WTC11 (cell line): Measurements from ENCODE around the gene LRP10. TPM values are rescaled to one million over a fixed set of nuclear protein-coding genes. Genes with fewer than 3 reads are reported as not detected.

Experiments used
- ATAC-seq: fragments of 200-7000 bp; cut with Tn5 transposase; 2 replicates; pipeline ENCODE4 v1.10.0; 2021; ENCODE audit warnings: mild to moderate bottlenecking, moderate library complexity
- CTCF ChIA-PET: fragments of 300-600 bp; sonication (Branson Sonifier 250); formaldehyde crosslinking; loops from one replicate; lab custom pipeline; 2021; ENCODE audit warnings: antibody characterized with exemption; lab: Charles Lee
- POLR2A ChIA-PET: fragments of 350-600 bp; sonication (Branson Sonifier 250); formaldehyde crosslinking; loops from one replicate; lab custom pipeline; 2021; ENCODE audit warnings: antibody characterized with exemption; lab: Charles Lee
- DNase-seq: peaks from one replicate; pipeline ENCODE4 v3.0.0; 2021; ENCODE audit warnings: low spot score
- H3K27ac Mint-ChIP-seq: 2 replicates; pipeline ENCODE4 v1.8.0; 2021; ENCODE audit warnings: mixed read lengths
- H3K27me3 Mint-ChIP-seq: 2 replicates; pipeline ENCODE4 v1.8.0; 2021; ENCODE audit warnings: low read depth, mild to moderate bottlenecking, moderate library complexity, mixed read lengths
- H3K36me3 Mint-ChIP-seq: 2 replicates; pipeline ENCODE4 v1.8.0; 2021; ENCODE audit warnings: mixed read lengths
- H3K4me1 Mint-ChIP-seq: 2 replicates; pipeline ENCODE4 v1.8.0; 2022; ENCODE audit warnings: mixed read lengths
- H3K4me3 Mint-ChIP-seq: 2 replicates; pipeline ENCODE4 v1.8.0; 2021; ENCODE audit warnings: mild to moderate bottlenecking, moderate library complexity, mixed read lengths
- H3K9me3 Mint-ChIP-seq: 2 replicates; pipeline ENCODE4 v1.8.0; 2021; ENCODE audit warnings: mixed read lengths
- ATF3 ChIP-seq: sonication (generic); formaldehyde crosslinking; conservative IDR thresholded peaks from 2 replicates; pipeline ENCODE4 v1.8.1; 2022; ENCODE audit warnings: mild to moderate bottlenecking, missing genetic modification reagents
- CBFB ChIP-seq: sonication (generic); formaldehyde crosslinking; IDR thresholded peaks from 2 replicates; pipeline ENCODE4 v1.8.1; 2022; ENCODE audit warnings: mild to moderate bottlenecking, low read depth, missing genetic modification reagents
- E2F1 ChIP-seq: sonication (generic); formaldehyde crosslinking; IDR thresholded peaks from 2 replicates; pipeline ENCODE4 v1.8.0; 2022; ENCODE audit warnings: mild to moderate bottlenecking, missing genetic modification reagents
- E2F4 ChIP-seq: sonication (generic); formaldehyde crosslinking; IDR thresholded peaks from 2 replicates; pipeline ENCODE4 v1.8.1; 2022; ENCODE audit warnings: low read depth, mild to moderate bottlenecking, moderate library complexity, missing genetic modification reagents, borderline replicate concordance
- EMX1 ChIP-seq: fragments of 250-450 bp; sonication (Bioruptor Pico); IDR thresholded peaks from 2 replicates; pipeline ENCODE4 v1.8.0; 2021; ENCODE audit warnings: mild to moderate bottlenecking
- ETV6 ChIP-seq: sonication (generic); formaldehyde crosslinking; IDR thresholded peaks from 2 replicates; pipeline ENCODE4 v1.8.1; 2022; ENCODE audit warnings: mild to moderate bottlenecking, missing genetic modification reagents
- FOXK1 ChIP-seq: sonication (generic); formaldehyde crosslinking; IDR thresholded peaks from 2 replicates; pipeline ENCODE4 v1.8.0; 2022; ENCODE audit warnings: mild to moderate bottlenecking, moderate library complexity, missing genetic modification reagents
- HMGA2 ChIP-seq: fragments of 250-450 bp; sonication (Bioruptor Pico); IDR thresholded peaks from 2 replicates; pipeline ENCODE4 v1.4.0; 2021; ENCODE audit warnings: mild to moderate bottlenecking, moderate library complexity
- NFYB ChIP-seq: sonication (generic); formaldehyde crosslinking; conservative IDR thresholded peaks from 2 replicates; pipeline ENCODE4 v1.8.0; 2022; ENCODE audit warnings: low read depth, missing genetic modification reagents
- SP1 ChIP-seq: sonication (generic); formaldehyde crosslinking; conservative IDR thresholded peaks from 2 replicates; pipeline ENCODE4 v1.8.1; 2022; ENCODE audit warnings: missing genetic modification reagents
- TEAD4 ChIP-seq: sonication (generic); formaldehyde crosslinking; IDR thresholded peaks from 2 replicates; pipeline ENCODE4 v1.8.0; 2022; ENCODE audit warnings: mild to moderate bottlenecking, missing genetic modification reagents
- ZNF263 ChIP-seq: sonication (generic); formaldehyde crosslinking; IDR thresholded peaks from 2 replicates; pipeline ENCODE4 v1.8.1; 2022; ENCODE audit warnings: low read depth, mild to moderate bottlenecking, moderate library complexity, missing genetic modification reagents
- ZNF396 ChIP-seq: fragments of 250-450 bp; sonication (Bioruptor Pico); IDR thresholded peaks from 2 replicates; pipeline ENCODE4 v1.8.0; 2021; ENCODE audit warnings: mild to moderate bottlenecking, moderate library complexity, borderline replicate concordance
- ZNF416 ChIP-seq: fragments of 250-450 bp; sonication (Bioruptor Pico); IDR thresholded peaks from 2 replicates; pipeline ENCODE4 v1.9.0; 2021; ENCODE audit warnings: mild to moderate bottlenecking, inconsistent platforms
- total RNA-seq: library from RNA; stranded (reverse); gene quantifications from 3 replicates; pipeline ENCODE4 v1.2.3, GENCODE V29; 2021
- TF ChIP-seq, protein P1 (sequence below): fragments of 250-450 bp; sonication (Bioruptor Pico); IDR thresholded peaks from 2 replicates; pipeline ENCODE4 v1.8.0; 2021; ENCODE audit warnings: mild to moderate bottlenecking
- TF ChIP-seq, protein P2 (sequence below): sonication (generic); formaldehyde crosslinking; IDR thresholded peaks from 2 replicates; pipeline ENCODE4 v1.8.0; 2023; ENCODE audit warnings: mild to moderate bottlenecking, missing genetic modification reagents
- TF ChIP-seq, protein P3 (sequence below): sonication (generic); formaldehyde crosslinking; IDR thresholded peaks from 2 replicates; pipeline ENCODE4 v1.8.1; 2022; ENCODE audit warnings: low read depth, missing genetic modification reagents, borderline replicate concordance
- TF ChIP-seq, protein P4 (sequence below): sonication (generic); formaldehyde crosslinking; IDR thresholded peaks from 2 replicates; pipeline ENCODE4 v1.8.0; 2022; ENCODE audit warnings: mild to moderate bottlenecking, missing genetic modification reagents
- TF ChIP-seq, protein P5 (sequence below): sonication (generic); formaldehyde crosslinking; IDR thresholded peaks from 2 replicates; pipeline ENCODE4 v1.8.0; 2023; ENCODE audit warnings: missing genetic modification reagents, mild to moderate bottlenecking, borderline replicate concordance

Gene LRP10
- total RNA-seq, 1 experiment from 2014 or later: 24.0 TPM

GRCh38 chr14:22877000-22877501 is 5.5 kb downstream of the LRP10 start:
- POLR2A ChIA-PET: no interaction called here
- ATAC-seq: no peak
- no peak overlapping the region for H3K4me3 Mint-ChIP-seq
- peaks cover 11% of the 10 kb centered on the region for H3K36me3 Mint-ChIP-seq
- no peaks in the 10 kb centered on the region for H3K9me3 Mint-ChIP-seq
- peaks cover 12% of the 10 kb centered on the region for H3K4me1 Mint-ChIP-seq
- no peaks in the 10 kb centered on the region; the same call in 1 of the 2 replicates for H3K27me3 Mint-ChIP-seq
- CTCF ChIA-PET: interaction anchor here (0.8 to 1.3 kb wide), 2 partner anchors 9 to 23 kb away, joined by 3 to 4 read pairs; no protein-coding TSS in a partner anchor
- H3K27ac Mint-ChIP-seq: no peak overlapping the region
- DNase-seq: no peak
- TF ChIP-seq EMX1 (CRISPR knock-in tag) (no peak), E2F4 (no peak), ZNF416 (CRISPR knock-in tag) (no peak), ETV6 (CRISPR knock-in tag) (no peak), TEAD4 (no peak), ATF3 (CRISPR knock-in tag) (no peak), ZNF263 (CRISPR knock-in tag) (no peak), ZNF396 (no peak), HMGA2 (CRISPR knock-in tag) (no peak), SP1 (no peak)
- TF ChIP-seq, protein P1, sequence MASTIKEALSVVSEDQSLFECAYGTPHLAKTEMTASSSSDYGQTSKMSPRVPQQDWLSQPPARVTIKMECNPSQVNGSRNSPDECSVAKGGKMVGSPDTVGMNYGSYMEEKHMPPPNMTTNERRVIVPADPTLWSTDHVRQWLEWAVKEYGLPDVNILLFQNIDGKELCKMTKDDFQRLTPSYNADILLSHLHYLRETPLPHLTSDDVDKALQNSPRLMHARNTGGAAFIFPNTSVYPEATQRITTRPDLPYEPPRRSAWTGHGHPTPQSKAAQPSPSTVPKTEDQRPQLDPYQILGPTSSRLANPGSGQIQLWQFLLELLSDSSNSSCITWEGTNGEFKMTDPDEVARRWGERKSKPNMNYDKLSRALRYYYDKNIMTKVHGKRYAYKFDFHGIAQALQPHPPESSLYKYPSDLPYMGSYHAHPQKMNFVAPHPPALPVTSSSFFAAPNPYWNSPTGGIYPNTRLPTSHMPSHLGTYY: no peak
- TF ChIP-seq, protein P2, sequence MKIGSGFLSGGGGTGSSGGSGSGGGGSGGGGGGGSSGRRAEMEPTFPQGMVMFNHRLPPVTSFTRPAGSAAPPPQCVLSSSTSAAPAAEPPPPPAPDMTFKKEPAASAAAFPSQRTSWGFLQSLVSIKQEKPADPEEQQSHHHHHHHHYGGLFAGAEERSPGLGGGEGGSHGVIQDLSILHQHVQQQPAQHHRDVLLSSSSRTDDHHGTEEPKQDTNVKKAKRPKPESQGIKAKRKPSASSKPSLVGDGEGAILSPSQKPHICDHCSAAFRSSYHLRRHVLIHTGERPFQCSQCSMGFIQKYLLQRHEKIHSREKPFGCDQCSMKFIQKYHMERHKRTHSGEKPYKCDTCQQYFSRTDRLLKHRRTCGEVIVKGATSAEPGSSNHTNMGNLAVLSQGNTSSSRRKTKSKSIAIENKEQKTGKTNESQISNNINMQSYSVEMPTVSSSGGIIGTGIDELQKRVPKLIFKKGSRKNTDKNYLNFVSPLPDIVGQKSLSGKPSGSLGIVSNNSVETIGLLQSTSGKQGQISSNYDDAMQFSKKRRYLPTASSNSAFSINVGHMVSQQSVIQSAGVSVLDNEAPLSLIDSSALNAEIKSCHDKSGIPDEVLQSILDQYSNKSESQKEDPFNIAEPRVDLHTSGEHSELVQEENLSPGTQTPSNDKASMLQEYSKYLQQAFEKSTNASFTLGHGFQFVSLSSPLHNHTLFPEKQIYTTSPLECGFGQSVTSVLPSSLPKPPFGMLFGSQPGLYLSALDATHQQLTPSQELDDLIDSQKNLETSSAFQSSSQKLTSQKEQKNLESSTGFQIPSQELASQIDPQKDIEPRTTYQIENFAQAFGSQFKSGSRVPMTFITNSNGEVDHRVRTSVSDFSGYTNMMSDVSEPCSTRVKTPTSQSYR (CRISPR knock-in tag): no peak
- TF ChIP-seq, protein P3, sequence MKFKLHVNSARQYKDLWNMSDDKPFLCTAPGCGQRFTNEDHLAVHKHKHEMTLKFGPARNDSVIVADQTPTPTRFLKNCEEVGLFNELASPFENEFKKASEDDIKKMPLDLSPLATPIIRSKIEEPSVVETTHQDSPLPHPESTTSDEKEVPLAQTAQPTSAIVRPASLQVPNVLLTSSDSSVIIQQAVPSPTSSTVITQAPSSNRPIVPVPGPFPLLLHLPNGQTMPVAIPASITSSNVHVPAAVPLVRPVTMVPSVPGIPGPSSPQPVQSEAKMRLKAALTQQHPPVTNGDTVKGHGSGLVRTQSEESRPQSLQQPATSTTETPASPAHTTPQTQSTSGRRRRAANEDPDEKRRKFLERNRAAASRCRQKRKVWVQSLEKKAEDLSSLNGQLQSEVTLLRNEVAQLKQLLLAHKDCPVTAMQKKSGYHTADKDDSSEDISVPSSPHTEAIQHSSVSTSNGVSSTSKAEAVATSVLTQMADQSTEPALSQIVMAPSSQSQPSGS: no peak
- TF ChIP-seq, protein P4, sequence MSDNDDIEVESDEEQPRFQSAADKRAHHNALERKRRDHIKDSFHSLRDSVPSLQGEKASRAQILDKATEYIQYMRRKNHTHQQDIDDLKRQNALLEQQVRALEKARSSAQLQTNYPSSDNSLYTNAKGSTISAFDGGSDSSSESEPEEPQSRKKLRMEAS (CRISPR knock-in tag): no peak

DNA sequence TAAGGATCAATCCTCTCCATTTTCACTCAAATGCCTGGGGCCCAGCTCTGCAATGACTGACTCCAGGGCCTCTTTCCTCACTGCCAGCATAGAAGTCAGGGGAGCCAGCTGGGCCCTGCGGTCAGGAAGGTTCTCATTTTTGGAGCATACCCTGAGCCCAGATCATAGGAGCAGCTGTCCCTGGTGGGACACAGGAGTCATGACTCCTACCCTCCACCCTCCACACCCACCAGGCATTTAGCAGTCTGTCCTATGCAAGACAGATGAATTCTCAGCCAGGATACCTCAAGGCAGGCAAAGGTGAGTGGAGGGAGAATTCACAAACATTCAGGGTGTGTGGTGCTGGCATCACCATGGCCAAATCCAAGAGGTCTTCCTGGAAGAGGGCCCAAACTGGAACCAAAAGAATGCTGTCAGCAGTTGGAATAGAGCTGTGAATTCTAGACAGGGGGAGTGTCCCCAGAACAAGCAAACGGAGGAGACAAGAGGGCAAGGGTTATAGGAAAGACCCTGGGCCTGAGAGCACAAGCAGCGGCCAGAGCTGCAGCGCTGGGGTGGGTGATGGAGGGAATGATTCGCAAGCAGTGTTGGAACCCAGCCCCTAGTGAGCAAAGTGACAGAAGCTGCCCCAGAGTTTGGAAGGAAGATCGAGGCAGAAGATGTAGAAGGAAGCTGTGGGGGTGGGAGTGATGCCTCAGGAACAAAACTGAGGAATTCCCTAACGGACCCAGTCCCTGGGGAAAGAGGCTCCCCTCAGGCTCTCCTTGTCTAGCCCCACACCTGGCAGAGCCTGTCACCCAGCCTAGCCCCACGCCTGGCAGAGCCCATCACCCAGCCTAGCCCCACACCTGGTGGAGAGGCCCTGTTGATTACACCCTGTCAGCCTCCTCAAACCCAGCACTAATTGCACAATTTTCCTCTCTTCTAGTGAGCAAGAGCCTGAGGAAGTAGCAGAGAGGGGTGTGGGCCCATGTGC is 7.0 kb downstream of the LRP10 start:
- ChIA-PET CTCF (interaction anchor here (0.7 to 2.0 kb wide), 3 partner anchors 13 to 28 kb away, joined by 3 to 4 read pairs (median 3); no protein-coding TSS in a partner anchor), POLR2A (no interaction called here)
- peaks cover 2% of the 10 kb centered on the region; the same call in 1 of the 2 replicates for H3K27me3 Mint-ChIP-seq
- ATAC-seq (no peak), DNase-seq (no peak)
- no peak overlapping the region for H3K4me3 Mint-ChIP-seq
- H3K36me3 Mint-ChIP-seq: peaks cover 11% of the 10 kb centered on the region
- H3K4me1 Mint-ChIP-seq: peaks cover 21% of the 10 kb centered on the region
- no peaks in the 10 kb centered on the region for H3K9me3 Mint-ChIP-seq
- H3K27ac Mint-ChIP-seq: no peak overlapping the region
- TF ChIP-seq, protein P5, sequence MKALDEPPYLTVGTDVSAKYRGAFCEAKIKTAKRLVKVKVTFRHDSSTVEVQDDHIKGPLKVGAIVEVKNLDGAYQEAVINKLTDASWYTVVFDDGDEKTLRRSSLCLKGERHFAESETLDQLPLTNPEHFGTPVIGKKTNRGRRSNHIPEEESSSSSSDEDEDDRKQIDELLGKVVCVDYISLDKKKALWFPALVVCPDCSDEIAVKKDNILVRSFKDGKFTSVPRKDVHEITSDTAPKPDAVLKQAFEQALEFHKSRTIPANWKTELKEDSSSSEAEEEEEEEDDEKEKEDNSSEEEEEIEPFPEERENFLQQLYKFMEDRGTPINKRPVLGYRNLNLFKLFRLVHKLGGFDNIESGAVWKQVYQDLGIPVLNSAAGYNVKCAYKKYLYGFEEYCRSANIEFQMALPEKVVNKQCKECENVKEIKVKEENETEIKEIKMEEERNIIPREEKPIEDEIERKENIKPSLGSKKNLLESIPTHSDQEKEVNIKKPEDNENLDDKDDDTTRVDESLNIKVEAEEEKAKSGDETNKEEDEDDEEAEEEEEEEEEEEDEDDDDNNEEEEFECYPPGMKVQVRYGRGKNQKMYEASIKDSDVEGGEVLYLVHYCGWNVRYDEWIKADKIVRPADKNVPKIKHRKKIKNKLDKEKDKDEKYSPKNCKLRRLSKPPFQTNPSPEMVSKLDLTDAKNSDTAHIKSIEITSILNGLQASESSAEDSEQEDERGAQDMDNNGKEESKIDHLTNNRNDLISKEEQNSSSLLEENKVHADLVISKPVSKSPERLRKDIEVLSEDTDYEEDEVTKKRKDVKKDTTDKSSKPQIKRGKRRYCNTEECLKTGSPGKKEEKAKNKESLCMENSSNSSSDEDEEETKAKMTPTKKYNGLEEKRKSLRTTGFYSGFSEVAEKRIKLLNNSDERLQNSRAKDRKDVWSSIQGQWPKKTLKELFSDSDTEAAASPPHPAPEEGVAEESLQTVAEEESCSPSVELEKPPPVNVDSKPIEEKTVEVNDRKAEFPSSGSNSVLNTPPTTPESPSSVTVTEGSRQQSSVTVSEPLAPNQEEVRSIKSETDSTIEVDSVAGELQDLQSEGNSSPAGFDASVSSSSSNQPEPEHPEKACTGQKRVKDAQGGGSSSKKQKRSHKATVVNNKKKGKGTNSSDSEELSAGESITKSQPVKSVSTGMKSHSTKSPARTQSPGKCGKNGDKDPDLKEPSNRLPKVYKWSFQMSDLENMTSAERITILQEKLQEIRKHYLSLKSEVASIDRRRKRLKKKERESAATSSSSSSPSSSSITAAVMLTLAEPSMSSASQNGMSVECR (CRISPR knock-in tag): no peak
- TF ChIP-seq E2F1 (no peak), NFYB (no peak), FOXK1 (CRISPR knock-in tag) (no peak), CBFB (no peak)
